Fibroblast of mammary gland (primary cell): ENCODE measurements around the gene PDZRN3.

Source experiments
- DNase-seq: peaks from one replicate; pipeline ENCODE4 v3.0.0-alpha.2; 2010; ENCODE audit warnings: low read depth
- H3K4me3 ChIP-seq: 2 replicates; pipeline ENCODE4 v1.5.1; 2011; ENCODE audit warnings: low read depth, mild to moderate bottlenecking, low read length, moderate library complexity; ENCODE audit not compliant: control insufficient read depth
- TF ChIP-seq, protein P1 (sequence below): conservative IDR thresholded peaks from 2 replicates; pipeline ENCODE4 v1.5.1; 2011; ENCODE audit warnings: low read depth, low read length, inconsistent platforms; ENCODE audit not compliant: control insufficient read depth, insufficient read depth

PDZRN3 gene

DNA sequence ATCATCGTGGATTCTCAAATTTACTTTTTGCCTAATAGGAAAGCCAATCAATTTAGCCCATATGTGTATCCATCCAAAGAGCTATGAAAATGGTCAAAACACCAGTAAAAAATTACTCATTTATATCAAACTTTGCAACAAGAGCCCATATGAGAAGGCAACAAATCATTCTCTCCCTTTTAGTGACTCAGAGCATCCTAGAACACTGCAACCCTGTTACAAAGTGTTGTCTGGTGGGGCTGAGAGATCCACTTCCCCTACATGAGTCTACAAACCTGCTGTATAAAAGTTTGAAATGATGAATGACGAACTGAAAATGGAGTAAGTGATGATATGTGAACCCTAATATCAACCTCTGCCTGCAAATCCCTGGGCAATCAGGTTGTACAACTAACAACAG lies 23.3 kb downstream of the PDZRN3 start:
- peak; percentile 81 for DNase-seq
- no peak overlapping the region for H3K4me3 ChIP-seq
- TF ChIP-seq, protein P1, sequence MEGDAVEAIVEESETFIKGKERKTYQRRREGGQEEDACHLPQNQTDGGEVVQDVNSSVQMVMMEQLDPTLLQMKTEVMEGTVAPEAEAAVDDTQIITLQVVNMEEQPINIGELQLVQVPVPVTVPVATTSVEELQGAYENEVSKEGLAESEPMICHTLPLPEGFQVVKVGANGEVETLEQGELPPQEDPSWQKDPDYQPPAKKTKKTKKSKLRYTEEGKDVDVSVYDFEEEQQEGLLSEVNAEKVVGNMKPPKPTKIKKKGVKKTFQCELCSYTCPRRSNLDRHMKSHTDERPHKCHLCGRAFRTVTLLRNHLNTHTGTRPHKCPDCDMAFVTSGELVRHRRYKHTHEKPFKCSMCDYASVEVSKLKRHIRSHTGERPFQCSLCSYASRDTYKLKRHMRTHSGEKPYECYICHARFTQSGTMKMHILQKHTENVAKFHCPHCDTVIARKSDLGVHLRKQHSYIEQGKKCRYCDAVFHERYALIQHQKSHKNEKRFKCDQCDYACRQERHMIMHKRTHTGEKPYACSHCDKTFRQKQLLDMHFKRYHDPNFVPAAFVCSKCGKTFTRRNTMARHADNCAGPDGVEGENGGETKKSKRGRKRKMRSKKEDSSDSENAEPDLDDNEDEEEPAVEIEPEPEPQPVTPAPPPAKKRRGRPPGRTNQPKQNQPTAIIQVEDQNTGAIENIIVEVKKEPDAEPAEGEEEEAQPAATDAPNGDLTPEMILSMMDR = no peak

DNA sequence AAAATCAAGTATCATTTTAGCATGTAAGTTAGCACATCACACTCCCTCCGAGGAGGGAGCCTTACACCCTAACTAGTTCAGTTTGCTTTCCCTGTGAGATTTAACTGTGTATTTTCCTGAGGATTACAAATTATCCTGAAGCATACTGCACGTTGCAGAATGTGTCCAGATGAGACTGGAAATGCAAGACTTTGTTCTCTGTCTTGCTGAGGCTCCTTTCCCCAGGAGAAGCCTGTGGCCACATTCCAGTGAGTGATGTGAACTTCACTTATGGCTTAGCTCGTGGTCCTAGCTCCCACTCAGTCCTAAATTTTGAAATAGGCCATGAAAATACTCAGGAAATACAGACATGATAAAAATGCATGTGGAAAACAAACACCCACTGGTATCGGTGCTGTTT lies 23.7 kb downstream of the PDZRN3 start:
- peak; percentile 56 for DNase-seq
- TF ChIP-seq, protein P1 = no peak

DNA sequence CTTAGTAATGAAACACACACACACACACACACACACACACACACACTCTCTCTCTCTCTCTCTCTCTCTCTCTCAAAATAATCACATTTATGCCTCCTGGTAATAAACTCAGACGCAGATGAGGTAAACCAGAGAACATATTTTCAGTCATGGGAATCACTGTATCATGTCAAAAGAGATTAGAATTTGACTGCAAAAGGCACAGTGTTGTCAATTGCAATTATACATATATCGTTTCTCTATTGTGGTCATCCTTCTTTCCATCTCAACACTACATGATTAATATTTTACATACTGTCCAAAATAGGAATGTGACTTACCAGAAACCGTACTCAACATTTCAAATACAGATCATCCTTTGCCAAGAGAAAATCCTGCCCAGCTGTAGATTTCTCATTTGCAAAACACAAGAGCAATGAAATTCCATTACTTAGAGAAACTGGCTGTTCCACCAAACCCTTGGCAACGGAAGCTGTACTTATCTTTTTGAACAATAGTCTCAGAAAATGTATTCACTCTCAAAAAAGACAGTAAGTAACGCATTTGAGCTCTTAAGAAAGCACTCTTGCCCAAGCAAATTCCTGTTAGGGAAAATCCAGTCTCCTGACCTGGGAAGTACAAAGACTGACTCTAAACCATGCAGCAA lies 24.3 kb downstream of the PDZRN3 start:
- TF ChIP-seq, protein P1 = no peak

More for the DNA sequence above, 23.7 kb downstream of the PDZRN3 start:
- H3K4me3 ChIP-seq = no peak overlapping the region

DNA sequence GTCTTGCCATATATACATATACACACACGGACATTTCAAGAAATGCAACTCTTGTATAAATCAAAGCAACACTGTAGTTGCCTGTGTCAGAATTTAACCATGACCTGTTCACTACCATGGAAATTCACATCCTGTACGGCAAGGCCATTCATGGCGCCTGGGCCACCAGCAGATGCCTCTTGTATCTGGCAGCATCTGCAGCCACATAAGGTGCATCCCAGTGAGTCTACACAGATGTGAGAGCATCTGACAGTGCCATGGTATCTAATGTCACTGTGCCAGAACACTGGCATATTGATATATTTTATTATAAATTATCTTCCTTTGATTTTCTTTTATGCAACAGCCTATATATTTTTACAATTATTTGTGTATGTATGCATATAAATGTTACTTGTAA lies 25.1 kb downstream of the PDZRN3 start:
- DNase-seq = no peak
- TF ChIP-seq, protein P1 = no peak
- no peak overlapping the region for H3K4me3 ChIP-seq

More for the DNA sequence above, 24.3 kb downstream of the PDZRN3 start:
- peak; percentile 89 for DNase-seq
- no peak overlapping the region for H3K4me3 ChIP-seq

DNA sequence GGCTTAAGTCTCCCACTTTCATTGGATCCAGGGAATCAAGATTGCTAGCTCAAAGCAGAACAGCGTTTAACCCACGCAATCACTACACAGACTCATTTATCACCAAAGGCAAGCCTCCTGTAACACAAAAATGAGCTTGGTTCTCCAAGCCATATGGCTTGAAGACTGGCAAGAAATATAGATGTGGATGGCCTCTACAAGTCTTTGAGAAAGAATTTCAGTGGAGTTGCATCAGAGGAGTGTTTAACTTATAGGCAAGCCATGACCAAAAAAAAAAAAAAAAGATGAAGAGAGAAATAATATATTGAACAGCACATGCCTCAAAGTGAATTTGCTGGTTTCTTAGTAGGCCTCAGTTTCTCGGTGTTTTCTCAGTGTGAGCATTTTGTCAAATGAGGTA lies 27.3 kb downstream of the PDZRN3 start:
- no peak for DNase-seq
- TF ChIP-seq, protein P1 = no peak
- no peak overlapping the region for H3K4me3 ChIP-seq

DNA sequence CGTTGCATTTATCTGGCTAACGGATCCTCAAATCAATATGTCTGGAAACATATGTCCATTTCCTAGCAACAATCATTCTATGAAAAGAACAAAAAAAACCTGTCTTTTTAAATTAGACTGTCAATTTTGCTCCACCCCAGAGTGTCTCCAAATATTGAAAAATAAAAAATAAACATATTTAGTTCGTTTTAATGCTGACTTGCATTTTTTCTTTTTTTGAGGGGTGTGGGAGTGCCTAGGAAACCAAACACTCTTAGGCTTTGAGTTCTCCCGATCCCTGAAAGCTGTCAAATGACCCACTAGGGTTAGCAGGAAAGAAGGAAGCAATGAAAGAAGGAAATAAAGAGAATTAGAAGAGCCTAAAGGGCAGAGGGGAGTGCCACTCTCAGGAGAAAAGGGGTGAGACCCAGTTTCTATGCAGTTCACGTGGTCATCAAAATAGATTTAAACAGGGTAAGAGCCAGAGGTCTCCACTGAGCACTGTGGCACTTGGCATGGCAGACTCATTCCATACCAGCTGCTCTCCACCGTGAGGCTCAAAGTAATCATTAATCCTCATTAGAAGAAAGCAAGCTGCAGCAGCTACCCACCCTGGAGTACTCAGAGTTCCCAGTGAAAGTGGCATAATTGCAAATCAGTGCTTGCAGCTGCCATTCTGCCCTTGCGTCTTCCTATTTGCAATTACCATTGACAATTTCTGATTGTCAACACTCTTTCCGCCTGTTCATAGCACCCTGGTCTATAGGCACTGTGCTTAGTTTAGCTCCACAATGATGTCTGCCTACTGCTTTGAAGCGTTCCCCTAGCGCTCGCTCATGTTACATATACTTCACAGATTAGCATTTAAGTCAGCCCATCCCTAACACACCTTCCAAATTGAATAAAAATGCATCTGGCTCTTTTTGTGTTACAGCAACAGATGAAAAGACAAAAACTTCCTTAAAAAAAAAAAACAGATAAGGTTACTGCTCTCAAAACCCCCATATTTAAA lies 32.3 kb downstream of the PDZRN3 start:
- no peak for DNase-seq
- TF ChIP-seq, protein P1 = no peak
- H3K4me3 ChIP-seq = no peak overlapping the region
